Nephron (organoid): ENCODE data around the gene NIM1K.

ENCODE experiments used
- H3K27ac Mint-ChIP-seq, 3 experiments: 2 replicates each; pipeline ENCODE4 v1.8.0; 2020; ENCODE audit warnings: mixed read lengths in 3 of 3, mild to moderate bottlenecking in 2 of 3, moderate library complexity in 1 of 3
- H3K27me3 Mint-ChIP-seq: 2 replicates; pipeline ENCODE4 v1.8.0; 2021; ENCODE audit warnings: low read depth, mild to moderate bottlenecking, moderate library complexity, mixed read lengths
- H3K36me3 Mint-ChIP-seq: 2 replicates; pipeline ENCODE4 v1.8.0; 2020; ENCODE audit warnings: low read depth, mixed read lengths
- H3K4me1 Mint-ChIP-seq: 2 replicates; pipeline ENCODE4 v1.8.0; 2020; ENCODE audit warnings: mixed read lengths
- H3K4me3 Mint-ChIP-seq, 3 experiments: 2 replicates each; pipeline ENCODE4 v1.8.0; 2020; ENCODE audit warnings: mild to moderate bottlenecking in 3 of 3, mixed read lengths in 3 of 3, moderate library complexity in 2 of 3
- H3K9me3 Mint-ChIP-seq: 2 replicates; pipeline ENCODE4 v1.8.0; 2020; ENCODE audit warnings: mixed read lengths
- TF ChIP-seq, protein P1 (sequence below), 3 experiments: fragments of 200-600 bp; sonication (generic); IDR thresholded peaks; one replicate each; pipeline ENCODE4 v1.5.0; 2021; ENCODE audit warnings: antibody characterized with exemption in 3 of 3; ENCODE audit not compliant: unreplicated experiment in 3 of 3

Gene NIM1K

DNA sequence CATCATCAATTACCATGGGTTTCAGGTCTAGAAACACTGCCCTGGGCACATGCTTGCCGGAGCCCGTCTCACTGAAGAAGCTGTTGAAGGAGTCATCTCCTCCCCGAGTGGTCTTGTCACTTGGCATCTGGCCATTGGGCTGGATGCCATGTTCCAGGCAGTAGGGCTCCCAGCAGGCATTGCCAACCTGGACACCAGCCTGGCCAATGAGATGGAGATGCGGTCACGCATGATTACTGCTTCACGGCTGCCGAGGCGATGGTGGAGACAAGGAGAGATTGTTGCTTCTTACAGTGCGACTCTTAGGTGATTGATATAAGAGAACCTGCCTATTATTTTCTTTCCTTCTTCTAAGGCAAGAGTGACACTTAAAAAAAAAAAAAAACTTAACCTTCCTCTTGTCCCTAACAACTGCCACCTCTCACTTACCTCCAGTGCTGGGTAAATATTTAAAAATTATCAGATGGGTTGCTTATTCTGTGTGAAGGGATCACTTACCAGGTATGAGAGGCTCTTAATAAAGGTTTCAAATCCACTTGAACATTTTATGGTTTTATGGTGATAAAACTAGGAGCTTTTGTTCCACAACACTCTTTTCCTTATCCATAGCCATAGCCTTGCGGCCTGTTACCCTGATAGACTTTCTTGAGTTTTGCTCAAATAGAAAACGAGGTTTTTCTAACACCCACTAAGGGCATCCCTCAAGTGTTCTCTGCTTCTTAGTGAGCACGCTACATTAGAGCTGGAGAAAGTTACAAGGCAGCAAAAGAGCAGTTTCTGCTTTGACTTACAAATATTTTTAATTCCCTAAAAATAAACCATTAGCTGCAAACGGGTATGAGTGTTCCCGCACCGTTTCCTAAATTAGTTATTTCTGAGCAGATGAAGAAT lies 41.2 kb downstream of the NIM1K start:
- TF ChIP-seq, protein P1, sequence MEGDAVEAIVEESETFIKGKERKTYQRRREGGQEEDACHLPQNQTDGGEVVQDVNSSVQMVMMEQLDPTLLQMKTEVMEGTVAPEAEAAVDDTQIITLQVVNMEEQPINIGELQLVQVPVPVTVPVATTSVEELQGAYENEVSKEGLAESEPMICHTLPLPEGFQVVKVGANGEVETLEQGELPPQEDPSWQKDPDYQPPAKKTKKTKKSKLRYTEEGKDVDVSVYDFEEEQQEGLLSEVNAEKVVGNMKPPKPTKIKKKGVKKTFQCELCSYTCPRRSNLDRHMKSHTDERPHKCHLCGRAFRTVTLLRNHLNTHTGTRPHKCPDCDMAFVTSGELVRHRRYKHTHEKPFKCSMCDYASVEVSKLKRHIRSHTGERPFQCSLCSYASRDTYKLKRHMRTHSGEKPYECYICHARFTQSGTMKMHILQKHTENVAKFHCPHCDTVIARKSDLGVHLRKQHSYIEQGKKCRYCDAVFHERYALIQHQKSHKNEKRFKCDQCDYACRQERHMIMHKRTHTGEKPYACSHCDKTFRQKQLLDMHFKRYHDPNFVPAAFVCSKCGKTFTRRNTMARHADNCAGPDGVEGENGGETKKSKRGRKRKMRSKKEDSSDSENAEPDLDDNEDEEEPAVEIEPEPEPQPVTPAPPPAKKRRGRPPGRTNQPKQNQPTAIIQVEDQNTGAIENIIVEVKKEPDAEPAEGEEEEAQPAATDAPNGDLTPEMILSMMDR (IDR thresholded peaks at IDR 0.05; ENCODE audit: unreplicated experiment in 3 of 3), result no peak
- Mint-ChIP-seq H3K27ac (no peak overlapping the region), H3K36me3 (no peaks in the 10 kb centered on the region), H3K4me3 (no peak overlapping the region), H3K9me3 (no peaks in the 10 kb centered on the region), H3K27me3 (peaks cover 4% of the 10 kb centered on the region), H3K4me1 (no peaks in the 10 kb centered on the region)

DNA sequence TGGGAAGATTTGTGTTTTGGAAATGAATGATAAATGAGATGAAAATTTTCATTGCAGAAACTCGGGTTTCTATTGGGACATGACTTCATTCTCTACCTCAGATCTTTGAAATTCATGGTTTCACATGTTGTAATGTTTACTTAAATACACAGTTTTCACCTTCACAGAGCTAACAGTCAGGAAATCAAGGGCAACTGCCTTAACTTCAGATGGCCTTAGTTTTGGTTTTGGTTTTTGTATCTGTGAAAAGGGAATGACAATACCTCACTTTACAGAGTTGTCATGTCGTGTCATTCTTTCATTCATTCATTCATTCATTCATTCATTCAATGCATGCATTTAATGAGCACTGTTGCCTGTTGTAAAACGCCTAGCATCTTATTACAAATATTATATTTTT lies 41.9 kb downstream of the NIM1K start:
- TF ChIP-seq, protein P1 (IDR thresholded peaks at IDR 0.05; ENCODE audit: unreplicated experiment in 3 of 3), result no peak
- no peaks in the 10 kb centered on the region for H3K4me1 Mint-ChIP-seq
- no peaks in the 10 kb centered on the region for H3K9me3 Mint-ChIP-seq
- H3K36me3 Mint-ChIP-seq, result no peaks in the 10 kb centered on the region
- no peak overlapping the region for H3K27ac Mint-ChIP-seq
- no peak overlapping the region for H3K4me3 Mint-ChIP-seq
- H3K27me3 Mint-ChIP-seq, result peaks cover 4% of the 10 kb centered on the region

DNA sequence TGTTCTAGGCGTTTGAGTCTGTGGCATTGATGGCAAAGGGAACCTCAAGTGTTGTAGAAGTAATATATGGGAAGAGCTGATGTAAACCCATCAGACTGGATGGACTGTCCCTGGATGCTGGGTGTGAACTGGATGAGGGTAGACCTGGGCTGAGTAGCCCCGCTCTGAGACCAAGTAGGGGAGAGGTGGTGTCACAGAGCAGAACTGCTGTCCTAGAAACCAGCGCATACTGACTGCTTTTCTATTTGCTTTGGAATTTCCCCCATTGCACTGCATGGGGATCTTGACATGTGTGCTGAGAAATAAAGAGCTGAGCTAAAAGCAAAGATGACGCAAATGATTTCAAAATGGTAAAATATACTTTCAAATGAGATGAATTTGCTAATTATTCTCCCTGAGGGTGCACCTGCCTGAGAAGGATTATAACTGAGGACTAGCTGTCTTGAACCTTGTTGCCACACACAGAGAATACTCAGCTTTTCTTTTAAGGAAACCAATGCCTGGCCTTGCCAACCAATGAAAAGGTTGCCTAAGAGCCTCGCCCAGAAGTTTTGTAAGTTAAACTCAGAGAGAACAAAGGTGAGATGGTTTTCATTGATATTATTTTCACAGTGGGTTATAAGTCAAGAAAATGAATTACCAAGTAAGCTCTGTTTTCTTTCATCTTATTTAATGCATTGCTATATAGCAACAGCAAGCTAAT lies 44.8 kb downstream of the NIM1K start:
- H3K36me3 Mint-ChIP-seq, result no peaks in the 10 kb centered on the region

DNA sequence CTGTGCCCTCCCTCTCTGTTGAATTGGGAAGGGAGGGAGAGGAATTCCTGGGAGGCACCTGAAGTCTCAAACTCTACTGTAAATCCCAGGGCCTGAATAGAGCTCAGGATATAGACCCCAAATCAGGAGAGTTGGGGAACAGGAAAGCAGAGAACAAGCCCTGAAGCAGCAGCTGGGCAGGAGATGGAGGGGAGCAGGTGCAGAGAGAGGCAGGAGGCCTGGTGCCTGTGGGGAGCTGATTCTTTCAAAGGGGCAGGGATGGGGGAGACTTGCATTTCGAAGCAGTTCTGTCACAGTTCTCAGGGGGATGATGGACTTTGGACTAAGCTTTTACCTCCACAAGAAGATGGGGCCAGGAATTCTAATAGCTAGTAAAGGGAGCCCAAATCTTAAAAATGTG lies 50.2 kb downstream of the NIM1K start:
- no peaks in the 10 kb centered on the region for H3K9me3 Mint-ChIP-seq
- H3K4me1 Mint-ChIP-seq, result peaks cover 7% of the 10 kb centered on the region
- H3K36me3 Mint-ChIP-seq, result no peaks in the 10 kb centered on the region
- H3K27me3 Mint-ChIP-seq, result peaks cover 22% of the 10 kb centered on the region
- H3K27ac Mint-ChIP-seq, result no peak overlapping the region
- TF ChIP-seq, protein P1 (IDR thresholded peaks at IDR 0.05; ENCODE audit: unreplicated experiment in 3 of 3), result no peak
- H3K4me3 Mint-ChIP-seq, result no peak overlapping the region

More for the DNA sequence above, 44.8 kb downstream of the NIM1K start:
- peaks cover 13% of the 10 kb centered on the region for H3K27me3 Mint-ChIP-seq
- no peak overlapping the region for H3K27ac Mint-ChIP-seq
- peaks cover 1% of the 10 kb centered on the region for H3K4me1 Mint-ChIP-seq
- H3K4me3 Mint-ChIP-seq, result no peak overlapping the region
- H3K9me3 Mint-ChIP-seq, result no peaks in the 10 kb centered on the region
- TF ChIP-seq, protein P1 (IDR thresholded peaks at IDR 0.05; ENCODE audit: unreplicated experiment in 3 of 3), result no peak

DNA sequence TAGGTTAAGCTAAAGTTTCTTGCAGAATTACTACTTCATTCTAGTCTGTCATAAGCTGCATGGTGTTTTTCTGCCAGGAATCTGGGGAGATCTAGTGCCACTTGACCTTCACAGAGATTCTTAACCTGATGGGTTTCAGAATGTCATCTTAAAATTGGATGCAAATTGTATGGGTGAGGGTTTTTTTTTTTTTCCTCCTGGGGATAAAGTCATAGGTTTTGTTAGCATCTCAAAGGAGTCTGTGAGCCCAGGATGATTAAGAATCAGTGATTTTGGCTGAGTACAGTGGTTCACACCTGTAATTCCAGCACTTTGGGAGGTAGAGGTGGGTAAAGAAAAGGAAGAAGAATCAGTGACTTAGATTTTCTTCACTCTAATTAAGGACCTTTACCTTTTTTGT lies 51.2 kb downstream of the NIM1K start:
- H3K4me3 Mint-ChIP-seq, result no peak overlapping the region
- H3K9me3 Mint-ChIP-seq, result no peaks in the 10 kb centered on the region
- H3K27me3 Mint-ChIP-seq, result peaks cover 22% of the 10 kb centered on the region
- H3K36me3 Mint-ChIP-seq, result no peaks in the 10 kb centered on the region
- peaks cover 7% of the 10 kb centered on the region for H3K4me1 Mint-ChIP-seq
- no peak overlapping the region for H3K27ac Mint-ChIP-seq
- TF ChIP-seq, protein P1 (IDR thresholded peaks at IDR 0.05; ENCODE audit: unreplicated experiment in 3 of 3), result no peak
